ENCODE data around the gene ZNF563. TPM values are rescaled to one million over a fixed set of nuclear protein-coding genes. Genes with fewer than 3 reads are reported as not detected.
"Not testable (repeated sequence)": the region's sequence is repeated elsewhere in the genome, so short reads cannot be mapped to it uniquely, and the experiment has no call there.

Gene ZNF563
- total RNA-seq, 2 donors from 2014 or later = 2.3 TPM

- H3K4me3 Mint-ChIP-seq = peak overlapping the region; percentile 92
- H3K4me1 Mint-ChIP-seq (ENCODE audit: low read depth in 2 of 2) = peaks cover 16 to 19% of the 10 kb centered on the region in 2 donors
- H3K27ac Mint-ChIP-seq = peak overlapping the region in 1 of 2 donors; percentile 94
- H3K27me3 Mint-ChIP-seq = no peaks in the 10 kb centered on the region
- H3K9me3 Mint-ChIP-seq = no peaks in the 10 kb centered on the region
- H3K36me3 Mint-ChIP-seq = no peaks in the 10 kb centered on the region
- ATAC-seq (no peak), DNase-seq (ENCODE audit: low spot score) (no peak)
These were observed 2.1 kb downstream of the ZNF563 start for GRCh38 chr19:12331211-12331941.

GRCh38 chr19:12330340-12330739 is 3.1 kb downstream of the ZNF563 start:
- no peak for DNase-seq (ENCODE audit: low spot score)
- ATAC-seq = no peak
- Mint-ChIP-seq H3K27ac (no peak overlapping the region), H3K36me3 (no peaks in the 10 kb centered on the region), H3K27me3 (no peaks in the 10 kb centered on the region), H3K4me1 (ENCODE audit: low read depth in 2 of 2) (peaks cover 16 to 19% of the 10 kb centered on the region in 2 donors), H3K9me3 (no peaks in the 10 kb centered on the region), H3K4me3 (no peak overlapping the region)

GRCh38 chr19:12325690-12326089 is 7.7 kb downstream of the ZNF563 start:
- Mint-ChIP-seq H3K27me3 (no peaks in the 10 kb centered on the region), H3K27ac (no peak overlapping the region), H3K36me3 (peaks cover 6% of the 10 kb centered on the region), H3K4me1 (ENCODE audit: low read depth in 2 of 2) (peaks cover 0 to 2% of the 10 kb centered on the region in 2 donors), H3K9me3 (peaks cover 4% of the 10 kb centered on the region), H3K4me3 (no peak overlapping the region)
- DNase-seq (ENCODE audit: low spot score) = no peak
- no peak for ATAC-seq

- no peak overlapping the region for H3K4me3 Mint-ChIP-seq
- H3K36me3 Mint-ChIP-seq = peaks cover 26% of the 10 kb centered on the region
- ATAC-seq (no peak), DNase-seq (ENCODE audit: low spot score) (no peak)
- H3K27ac Mint-ChIP-seq = no peak overlapping the region
- no peaks in the 10 kb centered on the region for H3K27me3 Mint-ChIP-seq
- H3K4me1 Mint-ChIP-seq (ENCODE audit: low read depth in 2 of 2) = peaks cover 0 to 2% of the 10 kb centered on the region in 2 donors
- peaks cover 22% of the 10 kb centered on the region for H3K9me3 Mint-ChIP-seq
These were observed 14.5 kb downstream of the ZNF563 start for GRCh38 chr19:12318782-12319413.

- no peak for DNase-seq (ENCODE audit: low spot score)
- Mint-ChIP-seq H3K27ac (no peak overlapping the region), H3K36me3 (peaks cover 18% of the 10 kb centered on the region), H3K4me3 (no peak overlapping the region), H3K4me1 (ENCODE audit: low read depth in 2 of 2) (peaks cover 0 to 2% of the 10 kb centered on the region in 2 donors), H3K9me3 (peaks cover 17% of the 10 kb centered on the region), H3K27me3 (no peaks in the 10 kb centered on the region)
- ATAC-seq = no peak
These were observed 18.9 kb downstream of the ZNF563 start for GRCh38 chr19:12314553-12314952.

GRCh38 chr19:12308891-12309290 is 24.5 kb downstream of the ZNF563 start:
- H3K27ac Mint-ChIP-seq; H3K9me3 Mint-ChIP-seq; ATAC-seq; H3K4me3 Mint-ChIP-seq; DNase-seq (ENCODE audit: low spot score); H3K4me1 Mint-ChIP-seq (ENCODE audit: low read depth in 2 of 2); H3K27me3 Mint-ChIP-seq; H3K36me3 Mint-ChIP-seq: not testable (repeated sequence)

GRCh38 chr19:12295191-12295590 is 38.2 kb downstream of the ZNF563 start:
- Mint-ChIP-seq H3K36me3 (peaks cover 5% of the 10 kb centered on the region), H3K27ac (peak overlapping the region; percentile 88 to 96), H3K9me3 (no peaks in the 10 kb centered on the region), H3K4me3 (peak overlapping the region; percentile 98), H3K27me3 (no peaks in the 10 kb centered on the region), H3K4me1 (ENCODE audit: low read depth in 2 of 2) (peaks cover 15 to 27% of the 10 kb centered on the region in 2 donors)
- ATAC-seq = peak; percentile 25 to 38
- DNase-seq (ENCODE audit: low spot score) = no peak

- H3K36me3 Mint-ChIP-seq = peaks cover 5% of the 10 kb centered on the region
- peak within 1 kb of the TSS; percentile 98 for H3K4me3 Mint-ChIP-seq
- no peaks in the 10 kb centered on the region for H3K27me3 Mint-ChIP-seq
- DNase-seq (ENCODE audit: low spot score) = peak; percentile 98
- H3K4me1 Mint-ChIP-seq (ENCODE audit: low read depth in 2 of 2) = peaks cover 19 to 32% of the 10 kb centered on the region in 2 donors
- no peaks in the 10 kb centered on the region for H3K9me3 Mint-ChIP-seq
- H3K27ac Mint-ChIP-seq = peak within 1 kb of the TSS; percentile 88 to 96
- peak; percentile 99 for ATAC-seq
These were observed 38.9 kb downstream of the ZNF563 start, which contains the start of gene ZNF44 for GRCh38 chr19:12294249-12295158. Gene ZNF44, minus strand, starts transcription at chr19:12294883. Its CDS starts 189 bp downstream, at chr19:12294694.

- no peaks in the 10 kb centered on the region for H3K27me3 Mint-ChIP-seq
These were observed 39.6 kb downstream of the ZNF563 start for GRCh38 chr19:12293777-12294248.

GRCh38 chr19:12289790-12290065 is 43.7 kb downstream of the ZNF563 start:
- Mint-ChIP-seq H3K36me3 (peaks cover 5% of the 10 kb centered on the region), H3K4me3 (peak overlapping the region; percentile 33), H3K27ac (peak overlapping the region; percentile 74 to 96), H3K9me3 (no peaks in the 10 kb centered on the region), H3K27me3 (no peaks in the 10 kb centered on the region), H3K4me1 (ENCODE audit: low read depth in 2 of 2) (peaks cover 28 to 46% of the 10 kb centered on the region in 2 donors)
- DNase-seq (ENCODE audit: low spot score) (no peak), ATAC-seq (no peak)

More at GRCh38 chr19:12293777-12294248, 39.6 kb downstream of the ZNF563 start:
- Mint-ChIP-seq H3K4me3 (peak overlapping the region; percentile 98), H3K9me3 (no peaks in the 10 kb centered on the region), H3K36me3 (peaks cover 5% of the 10 kb centered on the region), H3K4me1 (ENCODE audit: low read depth in 2 of 2) (peaks cover 26 to 39% of the 10 kb centered on the region in 2 donors), H3K27ac (peak overlapping the region; percentile 88 to 96)
- peak; percentile 77 for DNase-seq (ENCODE audit: low spot score)
- ATAC-seq = peak; percentile 14 to 34

GRCh38 chr19:12287958-12288500 is 45.4 kb downstream of the ZNF563 start:
- no peaks in the 10 kb centered on the region for H3K27me3 Mint-ChIP-seq
- H3K36me3 Mint-ChIP-seq = peaks cover 5% of the 10 kb centered on the region
- H3K27ac Mint-ChIP-seq = no peak overlapping the region
- H3K4me3 Mint-ChIP-seq = no peak overlapping the region
- DNase-seq (ENCODE audit: low spot score) = no peak
- no peaks in the 10 kb centered on the region for H3K9me3 Mint-ChIP-seq
- ATAC-seq = no peak
- H3K4me1 Mint-ChIP-seq (ENCODE audit: low read depth in 2 of 2) = peaks cover 16 to 33% of the 10 kb centered on the region in 2 donors

GRCh38 chr19:12284631-12285030 is 48.8 kb downstream of the ZNF563 start:
- ATAC-seq = no peak
- no peaks in the 10 kb centered on the region for H3K9me3 Mint-ChIP-seq
- no peak overlapping the region for H3K27ac Mint-ChIP-seq
- H3K36me3 Mint-ChIP-seq = peaks cover 6% of the 10 kb centered on the region
- H3K4me3 Mint-ChIP-seq = no peak overlapping the region
- no peak for DNase-seq (ENCODE audit: low spot score)
- H3K27me3 Mint-ChIP-seq = no peaks in the 10 kb centered on the region
- peaks cover 21 to 29% of the 10 kb centered on the region in 2 donors for H3K4me1 Mint-ChIP-seq (ENCODE audit: low read depth in 2 of 2)

GRCh38 chr19:12284226-12284625 is 49.2 kb downstream of the ZNF563 start:
- H3K27ac Mint-ChIP-seq = no peak overlapping the region
- peaks cover 17 to 25% of the 10 kb centered on the region in 2 donors for H3K4me1 Mint-ChIP-seq (ENCODE audit: low read depth in 2 of 2)
- H3K36me3 Mint-ChIP-seq = peaks cover 6% of the 10 kb centered on the region
- DNase-seq (ENCODE audit: low spot score) (no peak), ATAC-seq (no peak)
- H3K9me3 Mint-ChIP-seq = no peaks in the 10 kb centered on the region
- H3K4me3 Mint-ChIP-seq = no peak overlapping the region
- no peaks in the 10 kb centered on the region for H3K27me3 Mint-ChIP-seq
